ENCODE data around the gene SAFB2. TPM values are rescaled to one million over a fixed set of nuclear protein-coding genes. Genes with fewer than 3 reads are reported as not detected.
A peak's percentile ranks its signal among the peaks of the same experiment; 100 is the strongest.

The SAFB2 gene
- total RNA-seq, 1 experiment from 2014 or later = 86.9 TPM

- POLR2A ChIA-PET = no interaction called here
- RAD21 ChIA-PET (ENCODE audit: low non-redundant PET in 1 of 2, low total read pairs in 2 of 2, uncharacterized antibody in 2 of 2, unreplicated experiment in 2 of 2) = no interaction called here
- ATAC-seq = peak; percentile 53; the same call in 1 of the 2 replicates
- H3K9me3 ChIP-seq (ENCODE audit: control insufficient read depth in 1 of 2, insufficient read depth in 1 of 2, low read depth in 1 of 2, low read length in 2 of 2) = no peaks in the 10 kb centered on the region
- H3K9ac ChIP-seq (ENCODE audit: low read length) = no peak overlapping the region
- no peaks in the 10 kb centered on the region for H3K27me3 ChIP-seq (ENCODE audit: insufficient read depth, low read length)
- intact Hi-C loops (cut with micrococcal nuclease) = no loop called here
- no peak overlapping the region for H3K4me3 ChIP-seq (replicated peaks in 1 of 2; ENCODE audit: low read depth in 1 of 2, low read length in 2 of 2)
- no peak overlapping the region for H3K27ac ChIP-seq (ENCODE audit: low read depth, low read length)
- TF ChIP-seq CTCF (IDR thresholded peaks at IDR 0.05 in 2 of 3, conservative IDR thresholded peaks at IDR 0.05 in 1 of 3; ENCODE audit: borderline replicate concordance in 1 of 3, insufficient read depth in 1 of 3, low read depth in 2 of 3, low read length in 2 of 3) (peak in 2 of 3 experiments; percentile 17 to 24; a peak in 2 of 6 replicates), YY1 (IDR thresholded peaks at IDR 0.05; ENCODE audit: extremely low read depth, insufficient replicate concordance, low read depth, low read length) (no peak)
- peaks cover 71 to 84% of the 10 kb centered on the region in 2 experiments for H3K36me3 ChIP-seq (ENCODE audit: control insufficient read depth in 1 of 2, insufficient read depth in 2 of 2, low read length in 2 of 2)
- peaks cover 76% of the 10 kb centered on the region for H3K79me2 ChIP-seq (ENCODE audit: insufficient read depth, low read length)
- no TSS peak for BruUV-seq (replicated peaks)
- CTCF ChIA-PET = no interaction called here
- 0 out of 2 replicates have a peak, but pooled peaks cover 3% of the 10 kb centered on the region for H4K20me1 ChIP-seq (ENCODE audit: insufficient read depth)
- no peak for DNase-seq (ENCODE audit: low read depth, low spot score)
- no peak overlapping the region for H2AFZ ChIP-seq (ENCODE audit: low read depth, low read length, poor library complexity, severe bottlenecking)
- no peak overlapping the region for H3K4me2 ChIP-seq (ENCODE audit: low read length)
- H3K9me2 ChIP-seq (ENCODE audit: insufficient read depth) = no peaks in the 10 kb centered on the region
- no peaks in the 10 kb centered on the region for H3K4me1 ChIP-seq (ENCODE audit: control insufficient read depth in 1 of 2, insufficient read depth in 2 of 2, low read length in 2 of 2)
Observed at GRCh38 chr19:5651361-5651760, 28.8 kb upstream of the SAFB2 start.

- CTCF ChIA-PET = no interaction called here
- Histone ChIP-seq H3K36me3 (ENCODE audit: control insufficient read depth in 1 of 2, insufficient read depth in 2 of 2, low read length in 2 of 2) (peaks cover 73 to 87% of the 10 kb centered on the region in 2 experiments), H3K4me2 (ENCODE audit: low read length) (no peak overlapping the region), H3K27me3 (ENCODE audit: insufficient read depth, low read length) (no peaks in the 10 kb centered on the region), H3K9me2 (ENCODE audit: insufficient read depth) (no peaks in the 10 kb centered on the region), H3K4me1 (ENCODE audit: control insufficient read depth in 1 of 2, insufficient read depth in 2 of 2, low read length in 2 of 2) (no peaks in the 10 kb centered on the region), H3K27ac (ENCODE audit: low read depth, low read length) (no peak overlapping the region), H2AFZ (ENCODE audit: low read depth, low read length, poor library complexity, severe bottlenecking) (no peak overlapping the region), H3K4me3 (replicated peaks in 1 of 2; ENCODE audit: low read depth in 1 of 2, low read length in 2 of 2) (no peak overlapping the region), H4K20me1 (ENCODE audit: insufficient read depth) (peaks cover 10% of the 10 kb centered on the region; the same call in 1 of the 2 replicates), H3K9ac (ENCODE audit: low read length) (no peak overlapping the region), H3K9me3 (ENCODE audit: control insufficient read depth in 1 of 2, insufficient read depth in 1 of 2, low read depth in 1 of 2, low read length in 2 of 2) (no peaks in the 10 kb centered on the region), H3K79me2 (ENCODE audit: insufficient read depth, low read length) (peaks cover 85% of the 10 kb centered on the region)
- no peak for DNase-seq (ENCODE audit: low read depth, low spot score)
- POLR2A ChIA-PET = no interaction called here
- RAD21 ChIA-PET (ENCODE audit: low non-redundant PET in 1 of 2, low total read pairs in 2 of 2, uncharacterized antibody in 2 of 2, unreplicated experiment in 2 of 2) = no interaction called here
- TF ChIP-seq CBX3 (IDR thresholded peaks at IDR 0.05; ENCODE audit: low read depth) (no peak), CTCF (IDR thresholded peaks at IDR 0.05 in 2 of 3, conservative IDR thresholded peaks at IDR 0.05 in 1 of 3; ENCODE audit: borderline replicate concordance in 1 of 3, insufficient read depth in 1 of 3, low read depth in 2 of 3, low read length in 2 of 3) (no peak)
- BruUV-seq (replicated peaks) = no TSS peak
- ATAC-seq = no peak
- intact Hi-C loops (cut with micrococcal nuclease) = no loop called here
Observed at GRCh38 chr19:5648464-5648863, 25.9 kb upstream of the SAFB2 start.
